H1 (cell line): ENCODE results near the gene WAC. TPM values are rescaled to one million over a fixed set of nuclear protein-coding genes. Genes with fewer than 3 reads are reported as not detected.

ENCODE experiments used
- CTCF ChIA-PET: fragments of 300-600 bp; sonication (Branson Sonifier 250); formaldehyde crosslinking; loops from one replicate; lab custom pipeline; 2021; ENCODE audit not compliant: partially characterized antibody; lab: Charles Lee
- POLR2A ChIA-PET: fragments of 300-600 bp; sonication (Branson Sonifier 250); formaldehyde crosslinking; loops from one replicate; lab custom pipeline; 2021; ENCODE audit warnings: inconsistent platforms; ENCODE audit not compliant: partially characterized antibody; lab: Charles Lee
- DNase-seq, 2 experiments: peaks; one replicate each; pipeline versions ENCODE4 v3.0.0 to v3.0.0-alpha.2; 2010 to 2022; ENCODE audit warnings: low spot score in 2 of 2, low read depth in 1 of 2, mixed read lengths in 1 of 2
- FAIRE-seq: peaks from 2 replicates; lab custom pipeline; 2011; peaks lifted over from hg19 to GRCh38; lab: Jason Lieb, UNC
- H2AFZ ChIP-seq: 2 replicates; pipeline ENCODE4 v1.8.1; 2012; ENCODE audit warnings: low read length, inconsistent platforms
- H2AK5ac ChIP-seq: 2 replicates; pipeline ENCODE4 v1.6.1; 2013; ENCODE audit warnings: low read depth, low read length
- H2BK120ac ChIP-seq: replicated peaks from 2 replicates; pipeline ENCODE3; 2013; ENCODE audit warnings: low read depth, low read length, inconsistent platforms
- H2BK12ac ChIP-seq: 2 replicates; pipeline ENCODE4 v1.6.1; 2013; ENCODE audit warnings: low read depth, low read length
- H2BK15ac ChIP-seq: 2 replicates; pipeline ENCODE4 v1.6.1; 2013; ENCODE audit warnings: low read length
- H2BK20ac ChIP-seq: 2 replicates; pipeline ENCODE4 v1.6.1; 2013; ENCODE audit warnings: low read length
- H2BK5ac ChIP-seq: 2 replicates; pipeline ENCODE4 v1.6.1; 2013; ENCODE audit warnings: low read depth, low read length
- H3K14ac ChIP-seq: 2 replicates; pipeline ENCODE4 v1.6.1; 2013; ENCODE audit warnings: inconsistent platforms; ENCODE audit not compliant: insufficient read length
- H3K18ac ChIP-seq: 2 replicates; pipeline ENCODE4 v1.6.1; 2013; ENCODE audit warnings: low read length; ENCODE audit errors: extremely low read depth
- H3K23ac ChIP-seq: 2 replicates; pipeline ENCODE4 v1.6.1; 2013; ENCODE audit warnings: inconsistent platforms; ENCODE audit not compliant: insufficient read length
- H3K23me2 ChIP-seq: 2 replicates; pipeline ENCODE4 v1.6.1; 2013; ENCODE audit warnings: low read depth, low read length
- H3K27ac ChIP-seq: 2 replicates; pipeline ENCODE4 v1.6.1; 2011; ENCODE audit warnings: low read depth, low read length, inconsistent platforms
- H3K27me3 ChIP-seq, 4 experiments: replicated peaks in 1 of 4; 1 replicate in 1 of 4; 2 replicates in 3 of 4; pipeline versions ENCODE4 v1.6.1 to v1.8.1; 2011 to 2013; ENCODE audit warnings: low read length in 3 of 4, mild to moderate bottlenecking in 3 of 4, inconsistent platforms in 2 of 4, mixed read lengths in 2 of 4, moderate library complexity in 1 of 4; ENCODE audit not compliant: control insufficient read depth in 3 of 4, insufficient read depth in 3 of 4; ENCODE audit errors: extremely low read depth in 1 of 4
- H3K36me3 ChIP-seq, 4 experiments: 2 replicates each; pipeline versions ENCODE4 v1.6.1 to v1.8.1; 2011 to 2013; ENCODE audit warnings: mild to moderate bottlenecking in 4 of 4, low read length in 3 of 4, moderate library complexity in 2 of 4, control low read depth in 1 of 4, inconsistent platforms in 1 of 4; ENCODE audit not compliant: insufficient read depth in 4 of 4, control insufficient read depth in 2 of 4
- H3K4ac ChIP-seq: replicated peaks from 2 replicates; pipeline ENCODE3; 2013; ENCODE audit warnings: low read length, low read depth, mixed read lengths, inconsistent platforms; ENCODE audit not compliant: insufficient read length
- H3K4me1 ChIP-seq, 4 experiments: replicated peaks in 1 of 4; 1 replicate in 1 of 4; 2 replicates in 3 of 4; pipeline versions ENCODE4 v1.6.1 to v1.8.1; 2011 to 2013; ENCODE audit warnings: low read length in 3 of 4, inconsistent platforms in 2 of 4, mixed read lengths in 1 of 4; ENCODE audit not compliant: insufficient read depth in 4 of 4, control insufficient read depth in 3 of 4
- H3K4me2 ChIP-seq, 2 experiments: 2 replicates each; pipeline versions ENCODE4 v1.6.1 to v1.8.1; 2011 to 2013; ENCODE audit warnings: low read depth in 2 of 2, low read length in 2 of 2, control low read depth in 1 of 2, inconsistent platforms in 1 of 2, mild to moderate bottlenecking in 1 of 2; ENCODE audit not compliant: insufficient read depth in 1 of 2
- H3K4me3 ChIP-seq, 4 experiments: fragments of 200-600, 300-600 bp in 1 of 4; sonication (generic), shearing (Covaris generic), sonication (Bioruptor Twin) in 1 of 4; 2 replicates each; pipeline versions ENCODE4 v1.5.1 to v1.8.1; 2011 to 2016; ENCODE audit warnings: low read length in 4 of 4, low read depth in 3 of 4, control low read depth in 2 of 4, inconsistent platforms in 2 of 4, mild to moderate bottlenecking in 2 of 4, mixed read lengths in 1 of 4, moderate library complexity in 1 of 4; ENCODE audit not compliant: insufficient read depth in 2 of 4; ENCODE audit errors: extremely low read depth in 1 of 4
- H3K56ac ChIP-seq: replicated peaks from 2 replicates; pipeline ENCODE3; 2013; ENCODE audit warnings: low read depth, mild to moderate bottlenecking, mixed read lengths, low read length, inconsistent platforms; ENCODE audit not compliant: insufficient read length
- H3K79me1 ChIP-seq: 2 replicates; pipeline ENCODE4 v1.6.1; 2013; ENCODE audit warnings: low read depth, low read length, control low read depth
- H3K79me2 ChIP-seq, 2 experiments: 2 replicates each; pipeline versions ENCODE4 v1.6.1 to v1.8.1; 2012 to 2013; ENCODE audit warnings: low read length in 2 of 2, mild to moderate bottlenecking in 2 of 2, inconsistent platforms in 1 of 2; ENCODE audit not compliant: insufficient read depth in 2 of 2, control insufficient read depth in 1 of 2
- H3K9ac ChIP-seq, 4 experiments: replicated peaks in 1 of 4; 1 replicate in 1 of 4; 2 replicates in 3 of 4; pipeline versions ENCODE4 v1.6.1 to v1.8.1; 2011 to 2013; ENCODE audit warnings: low read depth in 3 of 4, low read length in 3 of 4, control low read depth in 2 of 4, mild to moderate bottlenecking in 2 of 4, moderate library complexity in 2 of 4, inconsistent platforms in 1 of 4; ENCODE audit errors: extremely low read depth in 1 of 4
- H3K9me3 ChIP-seq, 2 experiments: 2 replicates each; pipeline versions ENCODE4 v1.6.1 to v1.8.1; 2012 to 2013; ENCODE audit warnings: mild to moderate bottlenecking in 2 of 2, moderate library complexity in 2 of 2, control low read depth in 1 of 2, inconsistent platforms in 1 of 2, low read depth in 1 of 2, low read length in 1 of 2, mixed read lengths in 1 of 2; ENCODE audit not compliant: insufficient read depth in 2 of 2
- H4K20me1 ChIP-seq, 2 experiments: replicated peaks in 1 of 2; 2 replicates each; pipeline versions ENCODE3 to v1.8.1; 2011 to 2013; ENCODE audit warnings: inconsistent platforms in 2 of 2, low read length in 2 of 2, mild to moderate bottlenecking in 1 of 2; ENCODE audit not compliant: insufficient read depth in 2 of 2, control insufficient read depth in 1 of 2
- H4K5ac ChIP-seq: 2 replicates; pipeline ENCODE4 v1.6.1; 2013; ENCODE audit warnings: low read length, low read depth, mixed read lengths, inconsistent platforms; ENCODE audit not compliant: insufficient read length
- H4K8ac ChIP-seq: 2 replicates; pipeline ENCODE4 v1.8.0; 2013; ENCODE audit warnings: mild to moderate bottlenecking, moderate library complexity, low read length, inconsistent platforms; ENCODE audit not compliant: insufficient read depth; ENCODE audit errors: extremely low read depth
- H4K91ac ChIP-seq: replicated peaks from 2 replicates; pipeline ENCODE3; 2013; ENCODE audit warnings: low read length, mixed read lengths, inconsistent platforms; ENCODE audit not compliant: insufficient read length
- BCL11A ChIP-seq, 2 experiments: IDR thresholded peaks; one replicate each; pipeline ENCODE4 v1.6.1; 2011; ENCODE audit warnings: low read depth in 2 of 2, low read length in 2 of 2, mild to moderate bottlenecking in 2 of 2
- GTF2F1 ChIP-seq: IDR thresholded peaks from 2 replicates; pipeline ENCODE4 v1.6.1; 2012; ENCODE audit warnings: low read depth, low read length, improper control_type of control experiment, borderline replicate concordance
- KDM4A ChIP-seq: IDR thresholded peaks from one replicate; pipeline ENCODE4 v1.7.1; 2012; ENCODE audit warnings: low read depth, mild to moderate bottlenecking, moderate library complexity, low read length, inconsistent platforms; ENCODE audit not compliant: severe bottlenecking
- PHF8 ChIP-seq: fragments of 200-600 bp; sonication (generic); conservative IDR thresholded peaks from 2 replicates; pipeline ENCODE4 v1.7.1; 2012; ENCODE audit warnings: low read depth, mild to moderate bottlenecking, inconsistent platforms, low read length, moderate library complexity
- POLR2A ChIP-seq, 2 experiments: IDR thresholded peaks; 1 replicate in 1 of 2; 2 replicates in 1 of 2; pipeline ENCODE4 v1.6.1; 2011; ENCODE audit warnings: low read depth in 2 of 2, low read length in 2 of 2, mild to moderate bottlenecking in 2 of 2; ENCODE audit errors: control extremely low read depth in 1 of 2
- RAD21 ChIP-seq, 2 experiments: IDR thresholded peaks in 1 of 2; conservative IDR thresholded peaks in 1 of 2; 2 replicates each; pipeline ENCODE4 v1.6.1; 2011; ENCODE audit warnings: low read depth in 2 of 2, low read length in 2 of 2, improper control_type of control experiment in 1 of 2, inconsistent platforms in 1 of 2, mild to moderate bottlenecking in 1 of 2, moderate library complexity in 1 of 2
- SIX5 ChIP-seq: IDR thresholded peaks from 2 replicates; pipeline ENCODE4 v1.6.1; 2011; ENCODE audit warnings: mild to moderate bottlenecking, low read depth, low read length
- SP1 ChIP-seq: IDR thresholded peaks from 2 replicates; pipeline ENCODE4 v1.6.1; 2011; ENCODE audit warnings: low read depth, low read length
- WGBS, 2 experiments: shearing (Covaris generic) in 1 of 2; methylation state at CpG; one replicate each; pipeline versions ENCODE4 v1.1.6 to v1.1.7; 2013 to 2015; ENCODE audit warnings: low lambda C conversion rate in 2 of 2, mixed read lengths in 2 of 2, inconsistent platforms in 1 of 2, low coverage in 1 of 2, missing lambda C conversion rate in 1 of 2; ENCODE audit not compliant: insufficient replicate concordance in 2 of 2, insufficient coverage in 1 of 2, insufficient read length in 1 of 2; ENCODE audit errors: extremely low coverage in 1 of 2, missing lambda C conversion rate in 1 of 2; 5-methylcytosine and 5-hydroxymethylcytosine counted together
- polyA plus RNA-seq, 7 experiments: library from polyadenylated mRNA; depleted of rRNA in 3 of 7; stranded (reverse) in 5 of 7; unstranded in 2 of 7; fragments of >200 nt in 5 of 7; fragments of 200-250 nt in 2 of 7; gene quantifications; 1 replicate in 5 of 7; 2 replicates in 1 of 7; 4 replicates in 1 of 7; pipeline versions ENCODE4 v1.2.1 to v1.2.3, GENCODE V29; 2011 to 2013; ENCODE audit warnings: missing spikeins in 2 of 7, mixed read lengths in 2 of 7
- total RNA-seq: library from RNA; stranded (reverse); fragmentation: NEBNext Ultra II Directional; extraction: Animal tissue kit (Norgen Biotek cat#: 25700); gene quantifications from 2 replicates; pipeline ENCODE4 v1.2.1, GENCODE V29; 2021

The WAC gene
- total and polyA plus RNA-seq, 2 of the 8 experiments (the other 6 are each of a cell fraction or from before 2014, with no cell fraction given): 72.9 to 128 TPM

- Histone ChIP-seq H2BK12ac (no peak overlapping the region), H4K91ac (no peak overlapping the region), H2BK15ac (no peak overlapping the region), H2BK5ac (no peak overlapping the region), H3K4me2 (no peak overlapping the region), H4K5ac (no peak overlapping the region), H3K9me3 (no peaks in the 10 kb centered on the region), H3K4ac (no peak overlapping the region), H4K8ac (no peak overlapping the region), H3K4me1 (no peaks in the 10 kb centered on the region; a peak in 1 of 7 replicates), H3K23me2 (peaks cover 5% of the 10 kb centered on the region; the same call in 1 of the 2 replicates), H3K79me1 (peaks cover 2% of the 10 kb centered on the region; the same call in 1 of the 2 replicates), H3K36me3 (peaks cover 12 to 68% (median 52%) of the 10 kb centered on the region in 4 experiments), H2BK20ac (no peak overlapping the region), H3K27me3 (no peaks in the 10 kb centered on the region), H4K20me1 (peaks cover 4 to 10% of the 10 kb centered on the region in 2 experiments), H3K9ac (no peak overlapping the region), H3K18ac (no peak overlapping the region), H3K79me2 (peaks cover 14 to 84% of the 10 kb centered on the region in 2 experiments), H3K14ac (no peak overlapping the region), H3K4me3 (no peak overlapping the region), H3K23ac (no peak overlapping the region), H2BK120ac (no peak overlapping the region), H2AFZ (no peak overlapping the region), H3K27ac (no peak overlapping the region), H2AK5ac (no peak overlapping the region), H3K56ac (no peak overlapping the region)
- WGBS, 2 experiments: 93% methylated on average over 6 of the region's 6 CpGs; no CpG with 5 or more reads in 1 of the 2 experiments
- DNase-seq (no peak), FAIRE-seq (no peak)
- POLR2A ChIA-PET: interaction anchor here (0.9 to 7.2 kb wide), 8 partner anchors 9 to 121 kb away, joined by 3 to 87 read pairs (median 8); no protein-coding TSS in a partner anchor
- CTCF ChIA-PET: no interaction called here
- TF ChIP-seq PHF8 (no peak), SIX5 (no peak), KDM4A (no peak), SP1 (no peak), BCL11A (IDR thresholded peaks at IDR 0.05; ENCODE audit: low read depth in 2 of 2, low read length in 2 of 2) (no peak), POLR2A (IDR thresholded peaks at IDR 0.05; ENCODE audit: control extremely low read depth in 1 of 2, low read depth in 2 of 2, low read length in 2 of 2) (no peak), GTF2F1 (no peak), RAD21 (IDR thresholded peaks at IDR 0.05 in 1 of 2, conservative IDR thresholded peaks at IDR 0.05 in 1 of 2; ENCODE audit: low read depth in 2 of 2, low read length in 2 of 2) (no peak)
Observed at GRCh38 chr10:28535846-28536245, 2.9 kb downstream of the WAC start.
